Posterior vena cava (tissue), 2 donors: ENCODE measurements around the gene CCT6B. TPM values are rescaled to one million over a fixed set of nuclear protein-coding genes. Genes with fewer than 3 reads are reported as not detected.

ENCODE experiments used
- DNase-seq: peaks from one replicate; pipeline ENCODE4 v3.0.0-alpha.2; 2020; ENCODE audit warnings: low spot score
- intact Hi-C, 2 donors: fragments of 100-400 bp; cut with DNase I; formaldehyde crosslinking; loops; one replicate each; pipeline versions ENCODE4 v1.14.1 to v1.14.2; 2022 to 2023
- total RNA-seq, 2 donors: library from RNA; stranded (reverse); fragmentation: NEBNext Ultra II Directional; extraction: Animal tissue kit (Norgen Biotek cat#: 25700); gene quantifications; one replicate each; pipeline ENCODE4 v1.2.1, GENCODE V29; 2021
- donor health status: DM: yes; HTN: yes; CAD: no.
- donor health status: DM: yes; HTN: yes; CAD: no.

CCT6B gene
- total RNA-seq, 2 donors from 2014 or later, result 1.8 to 2.4 TPM

DNA sequence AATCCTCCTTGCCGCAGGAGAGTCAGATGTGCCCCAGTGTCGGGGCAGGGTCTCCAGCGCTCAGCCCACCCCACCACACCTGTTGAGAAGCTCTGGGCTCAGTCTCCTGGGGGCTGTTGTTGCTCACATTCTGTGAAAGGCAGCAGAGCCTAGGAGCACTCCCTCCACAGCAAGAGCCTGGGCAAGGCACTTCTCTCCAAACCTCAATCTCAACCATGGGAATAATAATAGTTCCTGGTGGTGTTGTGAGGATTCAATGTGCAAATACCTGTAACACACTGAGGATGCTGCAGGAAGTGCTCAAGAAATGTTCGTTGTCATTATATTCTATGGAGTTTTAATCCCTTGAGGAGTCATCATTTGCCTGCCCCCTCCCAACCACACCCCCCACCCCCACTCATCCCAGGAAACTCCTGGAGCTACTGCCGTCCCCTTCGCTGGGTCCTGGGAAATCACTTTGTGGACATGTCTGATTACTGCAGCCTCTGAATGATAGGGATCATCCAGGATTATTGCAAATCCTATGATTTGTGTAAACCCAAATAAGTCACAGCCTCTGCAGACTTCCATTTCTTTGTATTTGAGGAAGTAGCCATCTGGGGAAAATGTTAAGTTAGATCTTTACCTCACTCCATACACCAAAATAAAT, 61.5 kb downstream of the CCT6B start:
- intact Hi-C loops, result no loop called here
- no peak for DNase-seq

DNA sequence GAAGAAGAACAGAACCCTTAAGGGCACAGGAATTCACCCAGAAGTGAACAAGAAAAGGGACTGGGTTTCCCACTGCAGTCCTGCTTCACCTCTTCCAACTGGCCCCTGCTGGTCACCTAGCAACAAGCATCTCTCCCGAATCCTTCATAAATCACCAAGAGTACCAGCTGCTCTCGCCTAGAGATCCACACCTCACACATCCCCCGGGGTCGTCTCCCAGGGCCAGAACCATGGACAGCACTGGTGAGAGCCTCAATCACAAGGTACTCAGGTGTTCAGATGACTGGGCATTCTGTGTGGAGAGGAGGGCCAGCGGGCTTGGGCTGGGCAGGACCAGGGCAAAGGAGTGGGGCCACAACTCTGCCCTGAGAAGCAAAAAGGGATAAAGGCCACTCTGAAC, 65.9 kb downstream of the CCT6B start:
- intact Hi-C loops, result no loop called here
- DNase-seq, result no peak

DNA sequence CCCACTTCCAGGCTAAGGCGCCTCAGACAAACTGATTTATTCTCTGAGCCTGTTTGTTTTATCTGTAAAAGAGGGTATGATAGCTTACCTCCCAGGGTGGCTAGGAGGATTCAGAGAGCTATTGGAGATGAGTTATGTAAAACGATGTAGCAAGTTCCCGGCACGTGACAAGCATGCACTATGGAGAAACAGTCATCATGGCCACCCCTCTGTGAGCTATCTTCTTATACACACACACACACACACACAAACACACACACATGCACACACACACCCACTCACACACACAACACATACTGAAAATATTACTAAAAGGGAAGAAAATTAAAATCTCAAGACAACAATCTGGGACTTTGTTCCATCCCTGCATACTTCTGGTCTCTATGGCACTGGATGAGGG, 66.3 kb downstream of the CCT6B start:
- no peak for DNase-seq
- intact Hi-C loops, result loop anchor here in 1 of 2 donors (1.0 kb wide), 1 partner anchor 31 kb away; no protein-coding TSS in a partner anchor

DNA sequence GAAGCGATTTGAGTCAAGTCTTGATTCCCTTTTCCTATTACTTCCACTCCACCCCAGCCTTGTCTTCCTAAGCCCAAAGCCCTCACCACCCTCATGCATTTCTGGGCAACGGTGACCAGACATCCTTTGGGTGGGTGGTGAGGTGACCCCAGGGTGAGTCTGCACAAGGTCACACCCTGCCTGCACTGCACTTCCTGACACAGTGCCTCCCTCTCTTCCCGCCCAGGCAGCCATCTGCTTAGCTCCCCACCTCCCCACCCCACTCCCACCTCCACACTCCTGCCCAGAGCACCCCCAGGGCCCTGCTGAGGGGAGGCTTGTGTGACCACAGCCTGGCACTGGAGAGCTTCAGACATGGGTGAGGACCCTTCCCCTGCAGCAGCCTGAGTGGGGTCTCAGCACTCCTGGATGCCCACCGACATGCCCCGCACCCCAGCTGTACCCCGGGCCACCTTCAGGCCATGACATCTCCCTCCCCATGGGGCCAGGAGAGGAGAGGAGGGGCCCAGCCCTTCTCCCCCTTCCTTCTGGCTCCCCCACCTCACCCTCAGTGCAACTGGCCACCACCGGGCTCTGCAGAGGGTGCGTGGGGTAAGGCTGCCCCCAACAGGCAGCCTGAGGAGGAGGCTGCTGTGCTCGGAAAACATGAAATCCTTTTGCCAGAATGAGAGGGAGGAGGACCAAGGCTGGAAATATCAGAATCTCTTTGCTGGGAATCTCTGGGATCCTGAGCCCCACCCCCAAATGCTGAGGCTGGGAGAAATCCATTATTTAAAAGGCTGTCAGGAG, 68.6 kb downstream of the CCT6B start:
- no peak for DNase-seq
- intact Hi-C loops, result no loop called here

DNA sequence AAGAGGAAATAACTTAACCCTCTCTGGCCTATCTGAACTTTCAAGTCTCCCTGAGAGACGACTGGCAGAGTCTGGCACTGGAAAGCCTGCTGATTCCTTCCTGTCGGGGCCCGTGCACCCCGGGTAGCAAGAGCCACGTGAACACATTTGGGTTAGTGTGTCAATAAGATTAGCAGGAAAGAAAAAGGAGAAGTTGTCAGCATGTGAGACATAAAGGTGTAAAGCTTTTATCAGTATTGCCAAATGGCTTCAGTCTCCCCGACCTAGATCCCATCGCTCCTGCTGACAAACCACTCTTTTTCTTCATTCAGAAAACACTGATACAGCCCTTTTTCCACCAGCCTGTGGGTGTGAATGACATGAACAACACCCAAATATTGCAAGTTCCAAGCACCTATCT, 74.4 kb downstream of the CCT6B start:
- intact Hi-C loops, result loop anchor here in 1 of 2 donors (10.0 kb wide), 1 partner anchor 162 kb away; no protein-coding TSS in a partner anchor
- no peak for DNase-seq

DNA sequence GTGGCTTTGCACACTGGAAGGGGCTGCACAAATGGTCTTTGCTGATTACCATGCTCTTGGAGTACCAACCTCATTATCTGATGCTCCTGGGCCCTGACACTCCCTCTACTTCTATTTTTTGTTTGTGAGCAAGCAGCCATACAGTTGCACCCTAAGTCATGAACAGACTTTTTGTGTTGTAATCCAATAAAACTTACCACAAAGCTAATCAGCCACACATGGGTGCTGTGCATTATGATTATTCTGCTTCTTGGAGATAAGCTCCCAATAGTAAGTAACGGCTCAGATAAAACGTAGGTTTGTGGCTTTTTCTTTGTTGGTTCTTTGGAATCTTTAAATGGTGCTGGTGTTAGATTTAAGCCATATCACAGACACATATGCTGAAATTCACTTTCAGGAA, 76.2 kb downstream of the CCT6B start:
- DNase-seq, result no peak
- intact Hi-C loops, result loop anchor here in 1 of 2 donors (10.0 kb wide), 1 partner anchor 160 kb away; no protein-coding TSS in a partner anchor

DNA sequence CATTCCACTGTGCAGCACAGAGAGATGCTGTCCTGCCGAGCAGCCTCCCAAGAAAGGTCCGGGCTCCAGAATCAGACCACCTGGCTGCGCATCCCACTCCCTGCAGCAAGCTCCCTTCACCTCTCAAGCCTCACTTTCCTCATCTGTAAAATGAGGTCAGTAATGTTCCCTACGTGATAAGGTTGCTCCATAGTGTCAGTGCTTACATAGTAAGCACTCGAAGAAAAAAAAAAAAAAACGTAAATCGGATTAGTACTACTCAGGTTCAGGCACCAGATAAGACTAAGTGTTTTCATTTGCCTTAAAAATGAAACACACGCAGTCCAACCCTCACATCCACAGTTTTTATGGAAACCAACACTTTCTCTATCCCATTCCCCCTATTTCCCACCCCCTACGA, 76.7 kb downstream of the CCT6B start:
- intact Hi-C loops, result loop anchor here in 1 of 2 donors (10.0 kb wide), 1 partner anchor 160 kb away; no protein-coding TSS in a partner anchor
- DNase-seq, result no peak

DNA sequence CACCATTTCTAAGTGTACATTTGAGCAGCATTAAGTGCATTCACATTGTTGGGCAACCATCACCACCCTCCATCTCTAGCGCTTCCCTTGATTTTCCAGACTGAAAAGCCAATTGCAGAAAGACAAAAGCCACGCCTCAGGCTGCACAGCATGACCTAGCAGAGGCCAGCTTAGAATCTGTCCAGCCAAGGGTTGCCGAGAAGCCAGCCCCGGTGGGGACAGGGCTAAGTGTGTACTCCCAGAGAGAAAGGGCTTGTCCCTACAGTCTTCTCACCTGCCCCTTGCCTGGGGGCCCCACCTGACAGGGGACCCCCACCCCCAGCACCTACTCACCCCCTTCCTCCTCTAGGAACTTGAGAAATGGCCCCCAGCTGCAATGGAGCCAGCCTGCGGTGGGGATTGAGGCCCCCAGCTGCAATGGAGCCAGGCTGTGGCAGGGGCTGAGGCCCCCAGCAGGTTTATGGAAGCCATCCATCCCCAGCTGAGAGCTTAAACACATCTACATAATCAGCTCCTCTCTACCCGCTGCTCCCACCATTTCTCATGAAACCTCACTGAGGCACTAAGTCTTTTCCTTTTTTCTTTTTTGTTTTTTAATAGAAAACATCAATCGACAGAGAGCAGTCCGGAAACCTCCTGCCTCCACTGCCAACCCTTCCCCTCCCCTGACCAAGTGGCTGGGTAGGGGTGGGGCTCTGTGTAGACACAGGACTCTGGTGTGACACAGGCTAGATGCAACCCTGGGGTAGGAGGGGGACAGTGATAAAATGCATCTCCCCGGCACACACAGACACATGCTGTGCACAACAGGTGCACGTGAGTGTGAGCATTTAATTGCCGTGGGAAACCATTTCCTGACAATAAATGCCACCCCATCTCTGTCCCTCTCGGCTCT, 77.9 kb downstream of the CCT6B start:
- intact Hi-C loops, result loop anchor here in 1 of 2 donors (10.0 kb wide), 1 partner anchor 159 kb away; no protein-coding TSS in a partner anchor
- no peak for DNase-seq

DNA sequence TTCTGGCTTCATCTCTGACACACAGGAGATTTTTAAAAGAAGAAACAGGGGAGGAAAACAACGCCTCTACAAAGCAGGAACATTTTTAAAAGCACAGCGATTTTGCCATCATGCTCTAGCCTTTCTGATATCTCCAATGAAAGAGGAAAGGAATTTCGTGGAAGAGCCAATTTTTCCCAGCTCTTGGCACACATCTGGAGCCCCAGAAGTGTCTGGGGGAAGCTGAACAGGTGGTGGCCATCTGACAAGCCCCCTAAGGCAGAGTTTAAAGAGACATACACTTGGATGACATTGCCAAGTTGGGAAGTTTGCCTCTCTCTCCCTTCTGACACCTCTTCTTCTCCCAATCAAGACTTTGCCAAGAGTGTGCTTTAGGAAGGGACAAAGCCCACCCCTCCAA, 82.1 kb downstream of the CCT6B start:
- intact Hi-C loops, result no loop called here
- peak; percentile 3 for DNase-seq

Other genes starting within 250 kb of the CCT6B start
- 10 to 100 TPM; 10.7 to 11.1 TPM for gene ZNF830, start 80 bp upstream of the CCT6B start, total RNA-seq
- gene LIG3, start 19.1 kb upstream of the CCT6B start, total RNA-seq, result 10 to 100 TPM; 27.3 to 34.3 TPM
- gene RFFL, start 102.2 kb upstream of the CCT6B start, total RNA-seq, result 10 to 100 TPM; 19.8 to 23.0 TPM
- gene RAD51D, start 158.4 kb upstream of the CCT6B start, total RNA-seq, result 10 to 100 TPM; 10.5 to 10.8 TPM
- not detected for gene FNDC8, start 160.2 kb upstream of the CCT6B start, total RNA-seq
- gene NLE1, start 180.8 kb upstream of the CCT6B start, total RNA-seq, result 1 to 10 TPM; 8.4 to 9.1 TPM
- gene UNC45B, start 186.4 kb upstream of the CCT6B start, total RNA-seq, result not detected
- not detected for gene SLC35G3, start 232.9 kb upstream of the CCT6B start, total RNA-seq